ENCODE measurements around the gene PRCP. TPM values are rescaled to one million over a fixed set of nuclear protein-coding genes. Genes with fewer than 3 reads are reported as not detected.

The PRCP gene
- total and polyA plus RNA-seq, 2 donors (not counting 3 experiments of a cell fraction or from before 2014, with no cell fraction given) = 170 to 277 TPM

DNA sequence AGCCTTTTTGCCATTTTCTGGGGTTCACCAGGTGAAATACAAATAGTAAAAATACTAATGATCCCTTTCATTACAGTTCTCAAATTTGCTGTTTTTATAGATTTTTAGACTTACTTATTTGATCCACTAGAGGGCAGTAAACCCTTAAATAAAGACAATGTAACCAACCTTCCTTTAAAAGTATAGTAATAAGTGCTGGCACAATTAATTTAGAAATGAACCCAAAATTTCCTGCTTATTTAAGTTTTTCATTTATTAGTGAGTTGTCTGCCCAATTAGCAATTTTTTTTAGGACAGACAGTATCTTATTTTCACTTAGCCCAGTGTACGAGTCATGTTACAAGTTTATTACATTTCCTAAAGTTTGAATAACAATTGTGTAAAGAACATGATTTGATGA lies 6.0 kb upstream of the PRCP start:
- TF ChIP-seq POLR2A (IDR thresholded peaks at IDR 0.05; ENCODE audit: low read depth, low read length) (no peak), FOS (IDR thresholded peaks at IDR 0.05; ENCODE audit: borderline replicate concordance, insufficient read depth, low read length) (no peak), GATA2 (IDR thresholded peaks at IDR 0.05; ENCODE audit: insufficient read depth, insufficient read length, low read depth, low read length) (no peak), MYC (IDR thresholded peaks at IDR 0.05; ENCODE audit: low read depth, low read length) (no peak), POLR2AphosphoS5 (IDR thresholded peaks at IDR 0.05; ENCODE audit: insufficient read depth, low read depth, low read length) (no peak), CTCF (IDR thresholded peaks at IDR 0.05; ENCODE audit: extremely low read depth in 1 of 2, insufficient read depth in 1 of 2, low read depth in 1 of 2, low read length in 2 of 2) (peak; percentile 12 to 25), EZH2 (IDR thresholded peaks at IDR 0.05; ENCODE audit: borderline replicate concordance, low read depth, low read length, severe bottlenecking) (no peak), MAX (IDR thresholded peaks at IDR 0.05; ENCODE audit: insufficient read depth, insufficient read length) (no peak)
- BruUV-seq (replicated peaks) = no TSS peak
- no peaks in the 10 kb centered on the region for H3K9me3 ChIP-seq (replicated peaks; ENCODE audit: control insufficient read depth, insufficient read depth, low read length)
- ChIA-PET POLR2A (no interaction called here), CTCF (interaction anchor here (1.3 to 9.1 kb wide), 2 partner anchors 38 to 343 kb away, joined by 14 to 191 read pairs; no protein-coding TSS in a partner anchor)
- H3K9ac ChIP-seq (replicated peaks; ENCODE audit: extremely low read depth, insufficient read depth, low read length) = peak overlapping the region; percentile 47
- intact Hi-C loops (cut with micrococcal nuclease) = loop anchor here (1.0 to 10.0 kb wide), 8 partner anchors 21 to 819 kb away; partner anchors contain the start of genes ANKRD42, CCDC90B and RAB30
- H4K20me1 ChIP-seq (replicated peaks; ENCODE audit: control insufficient read depth, extremely low read depth, insufficient read depth, low read length) = no peaks in the 10 kb centered on the region
- FAIRE-seq (peak; percentile 71), DNase-seq (ENCODE audit: low read depth, low spot score) (peak; percentile 68)
- no peak overlapping the region for H2AFZ ChIP-seq (ENCODE audit: low read depth, low read length)
- peaks cover 25% of the 10 kb centered on the region for H3K79me2 ChIP-seq (ENCODE audit: control insufficient read depth, insufficient read depth, low read length)
- dilution Hi-C loops (cut with MboI; ENCODE audit: extremely low pct_ligation_motif_present, low sequenced_read_pairs) = no loop called here
- peaks cover 20% of the 10 kb centered on the region for H3K4me1 ChIP-seq (ENCODE audit: control insufficient read depth, extremely low read depth, insufficient read depth, low read length)
- no peaks in the 10 kb centered on the region for H3K9me1 ChIP-seq (replicated peaks; ENCODE audit: control insufficient read depth, extremely low read depth, insufficient read depth, low read length)
- no peaks in the 10 kb centered on the region for H3K27me3 ChIP-seq (ENCODE audit: control insufficient read depth in 2 of 2, insufficient read depth in 2 of 2, low read length in 2 of 2)
- peak overlapping the region; percentile 77 for H3K4me2 ChIP-seq (ENCODE audit: insufficient read depth, low read length)
- no peaks in the 10 kb centered on the region for H3K36me3 ChIP-seq (ENCODE audit: control insufficient read depth in 2 of 2, extremely low read depth in 1 of 2, insufficient read depth in 2 of 2, low read length in 2 of 2)
- no peak overlapping the region for H3K27ac ChIP-seq (ENCODE audit: insufficient read depth, low read depth, low read length)
- no peak overlapping the region for H3K4me3 ChIP-seq (replicated peaks in 1 of 3; ENCODE audit: insufficient read depth in 1 of 3, low read depth in 1 of 3, low read length in 3 of 3)

All from endothelial cell of umbilical vein (primary cell).